Uterus (tissue), 4 donors: ENCODE measurements around the gene TSPAN18. TPM values are rescaled to one million over a fixed set of nuclear protein-coding genes. Genes with fewer than 3 reads are reported as not detected.

Source experiments
- DNase-seq, 2 donors: peaks; one replicate each; pipeline ENCODE4 v3.0.0-alpha.2; 2019 to 2020
- H3K27ac ChIP-seq, 2 donors: fragments of 200-600 bp; sonication (generic); 1 replicate in 1 of 2; 2 replicates in 1 of 2; pipeline ENCODE4 v1.5.1; 2016 to 2018
- H3K27me3 ChIP-seq, 2 donors: fragments of 200-600 bp; sonication (generic); one replicate each; pipeline ENCODE4 v1.5.1; 2018 to 2019; ENCODE audit warnings: control low read depth in 1 of 2
- H3K36me3 ChIP-seq, 2 donors: fragments of 200-600 bp; sonication (generic); one replicate each; pipeline ENCODE4 v1.5.1; 2019; ENCODE audit warnings: control low read depth in 1 of 2
- H3K4me1 ChIP-seq, 2 donors: fragments of 200-600 bp; sonication (generic); one replicate each; pipeline ENCODE4 v1.5.1; 2018 to 2019; ENCODE audit warnings: control low read depth in 1 of 2
- H3K4me3 ChIP-seq, 2 donors: fragments of 200-600 bp; sonication (generic); 1 replicate in 1 of 2; 2 replicates in 1 of 2; pipeline ENCODE4 v1.5.1; 2018 to 2019; ENCODE audit warnings: mild to moderate bottlenecking in 1 of 2
- H3K9me3 ChIP-seq, 2 donors: fragments of 200-600 bp; sonication (generic); one replicate each; pipeline ENCODE4 v1.5.1; 2019; ENCODE audit warnings: control low read depth in 1 of 2
- POLR2A ChIP-seq, 2 donors: fragments of 450-650 bp; IDR thresholded peaks; one replicate each; pipeline ENCODE4 v1.6.1; 2016; ENCODE audit warnings: antibody characterized with exemption in 2 of 2, mild to moderate bottlenecking in 1 of 2, moderate library complexity in 1 of 2
- intact Hi-C: fragments of 100-400 bp; cut with DNase I; formaldehyde crosslinking; loops from one replicate; pipeline ENCODE4 v1.15.1; 2023; ENCODE audit warnings: low total_unique reads
- total RNA-seq, 4 donors: library from RNA; depleted of rRNA in 3 of 4; stranded (reverse); fragments of >200 nt in 3 of 4; gene quantifications; one replicate each; pipeline versions ENCODE4 v1.1.0 to v1.2.4, GENCODE V29; 2014 to 2023
- TF ChIP-seq, protein P1 (sequence below), 4 experiments: fragments of 200-600 bp in 2 of 4; fragments of 450-650 bp in 2 of 4; sonication (generic) in 2 of 4; IDR thresholded peaks; one replicate each; pipeline ENCODE4 v1.5.1; 2016 to 2019; ENCODE audit warnings: antibody characterized with exemption in 4 of 4, mild to moderate bottlenecking in 2 of 4, moderate library complexity in 1 of 4
- donor health status: DM: yes; HTN: yes; CAD: no.

TSPAN18 gene
- total RNA-seq, 4 donors from 2014 or later = 1.2 to 117 (median 20.1) TPM

DNA sequence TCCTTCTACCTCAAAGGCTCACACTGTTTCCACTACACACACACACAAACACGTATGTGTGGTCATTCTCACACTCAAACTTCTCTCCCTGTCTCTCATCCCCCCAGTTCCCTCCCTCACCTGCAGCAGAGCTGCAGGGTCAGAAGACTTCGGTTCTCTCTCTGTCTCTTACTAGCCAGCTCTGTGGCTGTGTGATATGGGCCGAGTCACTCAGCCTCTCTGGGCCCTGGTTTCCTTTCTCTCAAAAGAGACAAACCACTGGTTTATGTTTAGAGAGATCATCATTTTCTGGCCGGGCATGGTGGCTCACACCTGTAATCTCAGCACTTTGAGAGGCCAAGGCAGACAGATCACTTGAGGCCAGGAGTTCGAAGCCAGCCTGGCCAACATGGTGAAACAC is 21.1 kb downstream of the TSPAN18 start:
- DNase-seq = peak in 1 of 2 donors; percentile 8

DNA sequence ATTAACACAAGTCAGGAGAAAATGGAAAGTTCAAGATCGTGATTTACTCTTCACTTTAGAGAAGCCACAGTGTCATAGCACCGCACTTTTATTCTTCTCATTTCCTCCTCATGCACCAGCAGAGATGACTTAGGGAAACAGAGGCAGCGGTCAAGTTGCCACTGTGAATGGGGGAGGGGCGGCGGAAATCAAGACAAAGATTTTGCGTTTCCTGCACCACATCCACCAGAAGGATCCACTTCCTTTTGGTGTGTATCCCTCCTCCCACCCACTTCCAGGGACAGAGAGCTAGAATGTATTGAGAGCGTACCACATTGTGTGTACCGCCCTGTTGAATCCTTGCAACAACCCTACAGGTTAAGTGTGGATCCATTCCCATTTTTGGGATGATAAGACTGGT is 21.8 kb downstream of the TSPAN18 start:
- Histone ChIP-seq H3K27me3 (no peaks in the 10 kb centered on the region), H3K36me3 (no peaks in the 10 kb centered on the region), H3K4me1 (peaks cover 0 to 8% of the 10 kb centered on the region in 2 donors), H3K9me3 (no peaks in the 10 kb centered on the region), H3K4me3 (no peak overlapping the region), H3K27ac (no peak overlapping the region)
- peak in 1 of 2 donors; percentile 10 for DNase-seq
- no peak for TF ChIP-seq POLR2A (IDR thresholded peaks at IDR 0.05)
- TF ChIP-seq, protein P1, sequence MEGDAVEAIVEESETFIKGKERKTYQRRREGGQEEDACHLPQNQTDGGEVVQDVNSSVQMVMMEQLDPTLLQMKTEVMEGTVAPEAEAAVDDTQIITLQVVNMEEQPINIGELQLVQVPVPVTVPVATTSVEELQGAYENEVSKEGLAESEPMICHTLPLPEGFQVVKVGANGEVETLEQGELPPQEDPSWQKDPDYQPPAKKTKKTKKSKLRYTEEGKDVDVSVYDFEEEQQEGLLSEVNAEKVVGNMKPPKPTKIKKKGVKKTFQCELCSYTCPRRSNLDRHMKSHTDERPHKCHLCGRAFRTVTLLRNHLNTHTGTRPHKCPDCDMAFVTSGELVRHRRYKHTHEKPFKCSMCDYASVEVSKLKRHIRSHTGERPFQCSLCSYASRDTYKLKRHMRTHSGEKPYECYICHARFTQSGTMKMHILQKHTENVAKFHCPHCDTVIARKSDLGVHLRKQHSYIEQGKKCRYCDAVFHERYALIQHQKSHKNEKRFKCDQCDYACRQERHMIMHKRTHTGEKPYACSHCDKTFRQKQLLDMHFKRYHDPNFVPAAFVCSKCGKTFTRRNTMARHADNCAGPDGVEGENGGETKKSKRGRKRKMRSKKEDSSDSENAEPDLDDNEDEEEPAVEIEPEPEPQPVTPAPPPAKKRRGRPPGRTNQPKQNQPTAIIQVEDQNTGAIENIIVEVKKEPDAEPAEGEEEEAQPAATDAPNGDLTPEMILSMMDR (IDR thresholded peaks at IDR 0.05) = no peak
- intact Hi-C loops = no loop called here

More for the DNA sequence above, 21.1 kb downstream of the TSPAN18 start:
- intact Hi-C loops = no loop called here
- no peaks in the 10 kb centered on the region for H3K27me3 ChIP-seq
- peaks cover 0 to 5% of the 10 kb centered on the region in 2 donors for H3K4me1 ChIP-seq
- TF ChIP-seq, protein P1 (IDR thresholded peaks at IDR 0.05) = no peak
- no peak for TF ChIP-seq POLR2A (IDR thresholded peaks at IDR 0.05)
- no peak overlapping the region for H3K4me3 ChIP-seq
- H3K36me3 ChIP-seq = no peaks in the 10 kb centered on the region
- H3K27ac ChIP-seq = no peak overlapping the region
- no peaks in the 10 kb centered on the region for H3K9me3 ChIP-seq

DNA sequence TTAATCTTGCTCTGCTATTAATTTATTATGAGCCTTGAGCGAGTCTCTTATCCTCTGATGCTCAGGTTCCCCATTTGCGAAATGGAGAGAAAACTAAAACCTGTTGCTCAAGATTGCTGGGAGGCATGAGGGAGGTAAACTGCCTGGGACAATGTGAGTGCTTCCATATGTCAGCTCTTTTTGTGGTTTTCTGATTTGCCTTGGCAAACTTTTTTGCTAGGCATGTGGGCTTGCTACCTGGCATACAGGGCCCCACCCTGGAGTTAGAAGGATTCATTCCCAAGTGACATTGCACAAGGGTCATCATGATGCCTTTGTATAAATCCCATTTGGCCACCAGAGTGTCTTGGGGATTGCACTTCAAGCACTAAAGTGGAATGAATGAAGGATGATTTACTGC is 22.4 kb downstream of the TSPAN18 start:
- intact Hi-C loops = no loop called here
- H3K36me3 ChIP-seq = no peaks in the 10 kb centered on the region
- TF ChIP-seq POLR2A (IDR thresholded peaks at IDR 0.05) = no peak
- TF ChIP-seq, protein P1 (IDR thresholded peaks at IDR 0.05) = no peak
- H3K27me3 ChIP-seq = no peaks in the 10 kb centered on the region
- H3K9me3 ChIP-seq = no peaks in the 10 kb centered on the region
- no peak overlapping the region for H3K4me3 ChIP-seq
- DNase-seq = peak in 1 of 2 donors; percentile 4
- H3K27ac ChIP-seq = no peak overlapping the region
- H3K4me1 ChIP-seq = peaks cover 0 to 8% of the 10 kb centered on the region in 2 donors

DNA sequence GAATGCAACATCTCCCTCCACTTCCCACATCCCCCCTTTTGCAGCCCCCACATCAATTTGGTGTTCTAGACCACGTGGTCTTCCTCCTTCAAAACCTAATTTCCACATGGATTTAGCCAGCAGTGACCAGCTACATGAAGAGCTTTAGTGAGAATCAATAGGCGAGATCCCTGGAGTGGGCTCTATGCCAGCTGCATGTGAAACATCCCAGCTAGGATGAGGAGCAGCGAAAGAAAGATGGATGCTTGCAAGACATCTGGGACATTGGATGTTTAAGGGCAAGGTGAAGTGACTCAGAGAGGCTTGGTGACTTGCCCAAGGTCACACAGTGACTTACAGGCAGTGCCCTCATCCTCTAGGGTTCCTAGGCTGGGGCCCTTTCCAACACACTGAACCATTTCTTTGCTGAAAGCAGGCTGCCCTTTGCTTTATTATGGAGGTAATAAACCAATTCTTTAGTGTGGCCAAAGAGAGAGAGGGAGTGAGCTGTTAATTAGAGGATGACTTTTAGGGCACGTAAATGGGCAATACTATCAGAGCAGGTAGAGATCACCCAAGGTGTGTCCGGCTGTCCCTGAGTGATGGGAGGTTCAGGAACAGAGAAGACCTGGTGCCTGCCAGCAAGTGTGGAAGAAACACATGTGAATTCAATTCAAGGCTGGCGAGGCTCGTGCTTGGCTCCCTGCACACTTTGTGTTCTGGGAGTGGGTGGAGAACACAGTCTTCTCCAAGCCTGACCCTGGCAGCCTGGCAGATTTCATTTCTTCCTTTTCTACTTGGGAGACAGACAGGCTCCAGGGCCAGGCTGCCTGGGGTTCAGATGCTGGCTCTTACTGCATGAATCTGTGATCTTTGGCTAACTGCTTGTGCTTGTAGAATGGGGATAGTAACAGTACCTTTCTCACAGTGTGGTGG is 24.0 kb downstream of the TSPAN18 start:
- Histone ChIP-seq H3K27ac (peak overlapping the region; percentile 53 to 66), H3K27me3 (no peaks in the 10 kb centered on the region), H3K4me1 (peaks cover 7 to 8% of the 10 kb centered on the region in 2 donors), H3K9me3 (no peaks in the 10 kb centered on the region), H3K36me3 (no peaks in the 10 kb centered on the region), H3K4me3 (no peak overlapping the region)
- TF ChIP-seq POLR2A (IDR thresholded peaks at IDR 0.05) = no peak
- TF ChIP-seq, protein P1 (IDR thresholded peaks at IDR 0.05) = no peak
- intact Hi-C loops = no loop called here
- DNase-seq = peak in 1 of 2 donors; percentile 41

DNA sequence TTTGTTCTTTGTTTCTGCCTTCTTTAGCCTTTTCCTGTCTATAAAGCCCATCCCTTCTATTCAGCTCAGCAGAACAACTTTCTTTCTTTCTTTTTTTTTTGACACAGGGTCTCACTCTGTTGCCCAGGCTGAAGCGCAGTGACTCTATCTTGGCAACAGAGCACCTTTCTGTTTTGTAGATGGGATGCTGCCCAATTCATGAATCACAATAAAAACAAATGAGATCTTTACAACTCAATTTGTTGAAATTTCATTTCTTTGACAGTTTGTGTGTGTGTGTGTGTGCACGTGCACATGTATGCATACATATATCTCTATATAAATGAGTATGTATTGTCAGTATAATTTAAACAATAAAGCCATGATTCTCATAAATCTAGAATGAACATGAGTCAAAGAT is 25.5 kb downstream of the TSPAN18 start:
- intact Hi-C loops = no loop called here
- peak in 1 of 2 donors; percentile 2 for DNase-seq
- H3K27ac ChIP-seq = peak overlapping the region; percentile 53 to 83
- peaks cover 8 to 9% of the 10 kb centered on the region in 2 donors for H3K4me1 ChIP-seq
- no peaks in the 10 kb centered on the region for H3K36me3 ChIP-seq
- H3K4me3 ChIP-seq = no peak overlapping the region
- H3K9me3 ChIP-seq = no peaks in the 10 kb centered on the region
- no peak for TF ChIP-seq POLR2A (IDR thresholded peaks at IDR 0.05)
- TF ChIP-seq, protein P1 (IDR thresholded peaks at IDR 0.05) = no peak
- no peaks in the 10 kb centered on the region for H3K27me3 ChIP-seq
